H1 (cell line): ENCODE results near the gene TTI1. TPM values are rescaled to one million over a fixed set of nuclear protein-coding genes. Genes with fewer than 3 reads are reported as not detected.
A peak's percentile ranks its signal among the peaks of the same experiment; 100 is the strongest.

Experiments
- CTCF ChIA-PET: fragments of 300-600 bp; sonication (Branson Sonifier 250); formaldehyde crosslinking; loops from one replicate; lab custom pipeline; 2021; ENCODE audit not compliant: partially characterized antibody; lab: Charles Lee
- POLR2A ChIA-PET: fragments of 300-600 bp; sonication (Branson Sonifier 250); formaldehyde crosslinking; loops from one replicate; lab custom pipeline; 2021; ENCODE audit warnings: inconsistent platforms; ENCODE audit not compliant: partially characterized antibody; lab: Charles Lee
- DNase-seq, 2 experiments: peaks; one replicate each; pipeline versions ENCODE4 v3.0.0 to v3.0.0-alpha.2; 2010 to 2022; ENCODE audit warnings: low spot score in 2 of 2, low read depth in 1 of 2, mixed read lengths in 1 of 2
- FAIRE-seq: peaks from 2 replicates; lab custom pipeline; 2011; peaks lifted over from hg19 to GRCh38; lab: Jason Lieb, UNC
- H2AFZ ChIP-seq: 2 replicates; pipeline ENCODE4 v1.8.1; 2012; ENCODE audit warnings: low read length, inconsistent platforms
- H2AK5ac ChIP-seq: 2 replicates; pipeline ENCODE4 v1.6.1; 2013; ENCODE audit warnings: low read depth, low read length
- H2BK120ac ChIP-seq: replicated peaks from 2 replicates; pipeline ENCODE3; 2013; ENCODE audit warnings: low read depth, low read length, inconsistent platforms
- H2BK12ac ChIP-seq: 2 replicates; pipeline ENCODE4 v1.6.1; 2013; ENCODE audit warnings: low read depth, low read length
- H2BK15ac ChIP-seq: 2 replicates; pipeline ENCODE4 v1.6.1; 2013; ENCODE audit warnings: low read length
- H2BK20ac ChIP-seq: 2 replicates; pipeline ENCODE4 v1.6.1; 2013; ENCODE audit warnings: low read length
- H2BK5ac ChIP-seq: 2 replicates; pipeline ENCODE4 v1.6.1; 2013; ENCODE audit warnings: low read depth, low read length
- H3K14ac ChIP-seq: 2 replicates; pipeline ENCODE4 v1.6.1; 2013; ENCODE audit warnings: inconsistent platforms; ENCODE audit not compliant: insufficient read length
- H3K18ac ChIP-seq: 2 replicates; pipeline ENCODE4 v1.6.1; 2013; ENCODE audit warnings: low read length; ENCODE audit errors: extremely low read depth
- H3K23ac ChIP-seq: 2 replicates; pipeline ENCODE4 v1.6.1; 2013; ENCODE audit warnings: inconsistent platforms; ENCODE audit not compliant: insufficient read length
- H3K23me2 ChIP-seq: 2 replicates; pipeline ENCODE4 v1.6.1; 2013; ENCODE audit warnings: low read depth, low read length
- H3K27ac ChIP-seq: 2 replicates; pipeline ENCODE4 v1.6.1; 2011; ENCODE audit warnings: low read depth, low read length, inconsistent platforms
- H3K27me3 ChIP-seq, 4 experiments: replicated peaks in 1 of 4; 1 replicate in 1 of 4; 2 replicates in 3 of 4; pipeline versions ENCODE4 v1.6.1 to v1.8.1; 2011 to 2013; ENCODE audit warnings: low read length in 3 of 4, mild to moderate bottlenecking in 3 of 4, inconsistent platforms in 2 of 4, mixed read lengths in 2 of 4, moderate library complexity in 1 of 4; ENCODE audit not compliant: control insufficient read depth in 3 of 4, insufficient read depth in 3 of 4; ENCODE audit errors: extremely low read depth in 1 of 4
- H3K36me3 ChIP-seq, 4 experiments: 2 replicates each; pipeline versions ENCODE4 v1.6.1 to v1.8.1; 2011 to 2013; ENCODE audit warnings: mild to moderate bottlenecking in 4 of 4, low read length in 3 of 4, moderate library complexity in 2 of 4, control low read depth in 1 of 4, inconsistent platforms in 1 of 4; ENCODE audit not compliant: insufficient read depth in 4 of 4, control insufficient read depth in 2 of 4
- H3K4ac ChIP-seq: replicated peaks from 2 replicates; pipeline ENCODE3; 2013; ENCODE audit warnings: low read length, low read depth, mixed read lengths, inconsistent platforms; ENCODE audit not compliant: insufficient read length
- H3K4me1 ChIP-seq, 4 experiments: replicated peaks in 1 of 4; 1 replicate in 1 of 4; 2 replicates in 3 of 4; pipeline versions ENCODE4 v1.6.1 to v1.8.1; 2011 to 2013; ENCODE audit warnings: low read length in 3 of 4, inconsistent platforms in 2 of 4, mixed read lengths in 1 of 4; ENCODE audit not compliant: insufficient read depth in 4 of 4, control insufficient read depth in 3 of 4
- H3K4me2 ChIP-seq, 2 experiments: 2 replicates each; pipeline versions ENCODE4 v1.6.1 to v1.8.1; 2011 to 2013; ENCODE audit warnings: low read depth in 2 of 2, low read length in 2 of 2, control low read depth in 1 of 2, inconsistent platforms in 1 of 2, mild to moderate bottlenecking in 1 of 2; ENCODE audit not compliant: insufficient read depth in 1 of 2
- H3K4me3 ChIP-seq, 4 experiments: fragments of 200-600, 300-600 bp in 1 of 4; sonication (generic), shearing (Covaris generic), sonication (Bioruptor Twin) in 1 of 4; 2 replicates each; pipeline versions ENCODE4 v1.5.1 to v1.8.1; 2011 to 2016; ENCODE audit warnings: low read length in 4 of 4, low read depth in 3 of 4, control low read depth in 2 of 4, inconsistent platforms in 2 of 4, mild to moderate bottlenecking in 2 of 4, mixed read lengths in 1 of 4, moderate library complexity in 1 of 4; ENCODE audit not compliant: insufficient read depth in 2 of 4; ENCODE audit errors: extremely low read depth in 1 of 4
- H3K56ac ChIP-seq: replicated peaks from 2 replicates; pipeline ENCODE3; 2013; ENCODE audit warnings: low read depth, mild to moderate bottlenecking, mixed read lengths, low read length, inconsistent platforms; ENCODE audit not compliant: insufficient read length
- H3K79me1 ChIP-seq: 2 replicates; pipeline ENCODE4 v1.6.1; 2013; ENCODE audit warnings: low read depth, low read length, control low read depth
- H3K79me2 ChIP-seq, 2 experiments: 2 replicates each; pipeline versions ENCODE4 v1.6.1 to v1.8.1; 2012 to 2013; ENCODE audit warnings: low read length in 2 of 2, mild to moderate bottlenecking in 2 of 2, inconsistent platforms in 1 of 2; ENCODE audit not compliant: insufficient read depth in 2 of 2, control insufficient read depth in 1 of 2
- H3K9ac ChIP-seq, 4 experiments: replicated peaks in 1 of 4; 1 replicate in 1 of 4; 2 replicates in 3 of 4; pipeline versions ENCODE4 v1.6.1 to v1.8.1; 2011 to 2013; ENCODE audit warnings: low read depth in 3 of 4, low read length in 3 of 4, control low read depth in 2 of 4, mild to moderate bottlenecking in 2 of 4, moderate library complexity in 2 of 4, inconsistent platforms in 1 of 4; ENCODE audit errors: extremely low read depth in 1 of 4
- H3K9me3 ChIP-seq, 2 experiments: 2 replicates each; pipeline versions ENCODE4 v1.6.1 to v1.8.1; 2012 to 2013; ENCODE audit warnings: mild to moderate bottlenecking in 2 of 2, moderate library complexity in 2 of 2, control low read depth in 1 of 2, inconsistent platforms in 1 of 2, low read depth in 1 of 2, low read length in 1 of 2, mixed read lengths in 1 of 2; ENCODE audit not compliant: insufficient read depth in 2 of 2
- H4K20me1 ChIP-seq, 2 experiments: replicated peaks in 1 of 2; 2 replicates each; pipeline versions ENCODE3 to v1.8.1; 2011 to 2013; ENCODE audit warnings: inconsistent platforms in 2 of 2, low read length in 2 of 2, mild to moderate bottlenecking in 1 of 2; ENCODE audit not compliant: insufficient read depth in 2 of 2, control insufficient read depth in 1 of 2
- H4K5ac ChIP-seq: 2 replicates; pipeline ENCODE4 v1.6.1; 2013; ENCODE audit warnings: low read length, low read depth, mixed read lengths, inconsistent platforms; ENCODE audit not compliant: insufficient read length
- H4K8ac ChIP-seq: 2 replicates; pipeline ENCODE4 v1.8.0; 2013; ENCODE audit warnings: mild to moderate bottlenecking, moderate library complexity, low read length, inconsistent platforms; ENCODE audit not compliant: insufficient read depth; ENCODE audit errors: extremely low read depth
- H4K91ac ChIP-seq: replicated peaks from 2 replicates; pipeline ENCODE3; 2013; ENCODE audit warnings: low read length, mixed read lengths, inconsistent platforms; ENCODE audit not compliant: insufficient read length
- YY1 ChIP-seq: IDR thresholded peaks from 2 replicates; pipeline ENCODE4 v1.6.1; 2011; ENCODE audit warnings: low read depth, mild to moderate bottlenecking, low read length
- WGBS, 2 experiments: shearing (Covaris generic) in 1 of 2; methylation state at CpG; one replicate each; pipeline versions ENCODE4 v1.1.6 to v1.1.7; 2013 to 2015; ENCODE audit warnings: low lambda C conversion rate in 2 of 2, mixed read lengths in 2 of 2, inconsistent platforms in 1 of 2, low coverage in 1 of 2, missing lambda C conversion rate in 1 of 2; ENCODE audit not compliant: insufficient replicate concordance in 2 of 2, insufficient coverage in 1 of 2, insufficient read length in 1 of 2; ENCODE audit errors: extremely low coverage in 1 of 2, missing lambda C conversion rate in 1 of 2; 5-methylcytosine and 5-hydroxymethylcytosine counted together
- polyA plus RNA-seq, 7 experiments: library from polyadenylated mRNA; depleted of rRNA in 3 of 7; stranded (reverse) in 5 of 7; unstranded in 2 of 7; fragments of >200 nt in 5 of 7; fragments of 200-250 nt in 2 of 7; gene quantifications; 1 replicate in 5 of 7; 2 replicates in 1 of 7; 4 replicates in 1 of 7; pipeline versions ENCODE4 v1.2.1 to v1.2.3, GENCODE V29; 2011 to 2013; ENCODE audit warnings: missing spikeins in 2 of 7, mixed read lengths in 2 of 7
- total RNA-seq: library from RNA; stranded (reverse); fragmentation: NEBNext Ultra II Directional; extraction: Animal tissue kit (Norgen Biotek cat#: 25700); gene quantifications from 2 replicates; pipeline ENCODE4 v1.2.1, GENCODE V29; 2021

Gene TTI1
- total and polyA plus RNA-seq, 2 of the 8 experiments (the other 6 are each of a cell fraction or from before 2014, with no cell fraction given), result 34.1 to 47.0 TPM

- H3K23ac ChIP-seq, result no peak overlapping the region
- ChIA-PET CTCF (interaction anchor here (1.7 to 2.2 kb wide), 3 partner anchors 9 to 154 kb away, joined by 5 to 7 read pairs (median 7); no protein-coding TSS in a partner anchor), POLR2A (interaction anchor here (0.7 to 0.9 kb wide), 2 partner anchors 15 kb away, joined by 3 read pairs; no protein-coding TSS in a partner anchor)
- H2AFZ ChIP-seq, result no peak overlapping the region
- 94% methylated on average over 9 of the region's 9 CpGs; no CpG with 5 or more reads in 1 of the 2 experiments for WGBS, 2 experiments
- no peak overlapping the region for H2BK15ac ChIP-seq
- no peak overlapping the region for H2BK20ac ChIP-seq
- no peaks in the 10 kb centered on the region for H3K9me3 ChIP-seq
- peaks cover 18 to 59% (median 47%) of the 10 kb centered on the region in 4 experiments for H3K36me3 ChIP-seq
- no peak overlapping the region for H2BK120ac ChIP-seq
- peak overlapping the region in 1 of 4 experiments; percentile 8; a peak in 1 of 7 replicates for H3K9ac ChIP-seq
- H3K27me3 ChIP-seq, result no peaks in the 10 kb centered on the region
- H3K79me1 ChIP-seq, result no peaks in the 10 kb centered on the region
- no peak overlapping the region for H3K4ac ChIP-seq
- no peaks in the 10 kb centered on the region for H3K79me2 ChIP-seq
- no peak overlapping the region for H4K5ac ChIP-seq
- no peak overlapping the region for H3K4me3 ChIP-seq
- no peak overlapping the region for H4K91ac ChIP-seq
- no peak overlapping the region for H3K56ac ChIP-seq
- no peak overlapping the region for H3K18ac ChIP-seq
- FAIRE-seq (no peak), DNase-seq (no peak)
- no peak overlapping the region for H2BK5ac ChIP-seq
- H3K14ac ChIP-seq, result no peak overlapping the region
- H3K23me2 ChIP-seq, result no peaks in the 10 kb centered on the region
- TF ChIP-seq YY1, result no peak
- TF ChIP-seq, all 59 proteins: peak for 0
- Histone ChIP-seq H3K27ac (no peak overlapping the region), H2BK12ac (no peak overlapping the region), H3K4me1 (no peaks in the 10 kb centered on the region), H2AK5ac (no peak overlapping the region), H3K4me2 (no peak overlapping the region), H4K8ac (no peak overlapping the region), H4K20me1 (peaks cover 0 to 4% of the 10 kb centered on the region in 2 experiments)
Measured at GRCh38 chr20:38066969-38067716, 33.9 kb upstream of the TTI1 start.
